ENCODE results near the gene SUSD4.

Gene SUSD4

GRCh38 chr1:223374064-223374610, 10.2 kb upstream of the SUSD4 start:
- no peak for TF ChIP-seq CTCF (IDR thresholded peaks at IDR 0.05; ENCODE audit: low read depth, low read length, missing control alignments)
- Histone ChIP-seq H3K27ac (no peak overlapping the region), H3K27me3 (replicated peaks) (no peaks in the 10 kb centered on the region), H3K36me3 (replicated peaks) (no peaks in the 10 kb centered on the region), H3K4me3 (ENCODE audit: low read depth, low read length) (no peak overlapping the region)
- in situ Hi-C loops (cut with HindIII; ENCODE audit: low pct_ligation_motif_present, low sequenced_read_pairs), result no loop called here
- no peak for DNase-seq

GRCh38 chr1:223364685-223365382, 858 bp upstream of the SUSD4 start:
- no peak for TF ChIP-seq CTCF (IDR thresholded peaks at IDR 0.05; ENCODE audit: low read depth, low read length, missing control alignments)
- Histone ChIP-seq H3K27ac (no peak overlapping the region), H3K36me3 (replicated peaks) (no peaks in the 10 kb centered on the region), H3K27me3 (replicated peaks) (peaks cover 44% of the 10 kb centered on the region), H3K4me3 (ENCODE audit: low read depth, low read length) (no peak overlapping the region)
- in situ Hi-C loops (cut with HindIII; ENCODE audit: low pct_ligation_motif_present, low sequenced_read_pairs), result no loop called here
- no peak for DNase-seq

- Histone ChIP-seq H3K27me3 (replicated peaks) (peaks cover 44% of the 10 kb centered on the region), H3K27ac (no peak overlapping the region), H3K36me3 (replicated peaks) (no peaks in the 10 kb centered on the region), H3K4me3 (ENCODE audit: low read depth, low read length) (peak overlapping the region; percentile 30)
- in situ Hi-C loops (cut with HindIII; ENCODE audit: low pct_ligation_motif_present, low sequenced_read_pairs), result no loop called here
- no peak for TF ChIP-seq CTCF (IDR thresholded peaks at IDR 0.05; ENCODE audit: low read depth, low read length, missing control alignments)
- DNase-seq, result no peak
These were observed 720 bp downstream of the SUSD4 start for GRCh38 chr1:223363057-223363855.

GRCh38 chr1:223358826-223359225, 5.2 kb downstream of the SUSD4 start:
- no peak for TF ChIP-seq CTCF (IDR thresholded peaks at IDR 0.05; ENCODE audit: low read depth, low read length, missing control alignments)
- DNase-seq, result no peak
- Histone ChIP-seq H3K27me3 (replicated peaks) (peaks cover 23% of the 10 kb centered on the region), H3K4me3 (ENCODE audit: low read depth, low read length) (no peak overlapping the region), H3K27ac (no peak overlapping the region), H3K36me3 (replicated peaks) (no peaks in the 10 kb centered on the region)
- in situ Hi-C loops (cut with HindIII; ENCODE audit: low pct_ligation_motif_present, low sequenced_read_pairs), result no loop called here

GRCh38 chr1:223355699-223356098, 8.3 kb downstream of the SUSD4 start:
- Histone ChIP-seq H3K4me3 (ENCODE audit: low read depth, low read length) (no peak overlapping the region), H3K27ac (no peak overlapping the region), H3K27me3 (replicated peaks) (no peaks in the 10 kb centered on the region), H3K36me3 (replicated peaks) (no peaks in the 10 kb centered on the region)
- TF ChIP-seq CTCF (IDR thresholded peaks at IDR 0.05; ENCODE audit: low read depth, low read length, missing control alignments), result no peak
- DNase-seq, result no peak
- in situ Hi-C loops (cut with HindIII; ENCODE audit: low pct_ligation_motif_present, low sequenced_read_pairs), result no loop called here
